ENCODE measurements around the gene SKP1.

- TF ChIP-seq EZH2 (optimal IDR thresholded peaks at IDR 0.05; ENCODE audit: low read depth, low read length) (no peak), CTCF (IDR thresholded peaks at IDR 0.05; ENCODE audit: low read length) (no peak)
Measured at GRCh38 chr5:134142052-134142451, 34.7 kb downstream of the SKP1 start.

Measured in MM.1S (cell line).